GM10266 (cell line): ENCODE data around the gene MCC.

Source experiments
- DNase-seq: peaks from one replicate; pipeline ENCODE4 v3.0.0; 2012; ENCODE audit errors: extremely low spot score
- CTCF ChIP-seq: IDR thresholded peaks from 2 replicates; pipeline ENCODE4 v1.5.1; 2012; ENCODE audit warnings: mild to moderate bottlenecking, low read depth; ENCODE audit not compliant: control insufficient read depth, insufficient read depth; ENCODE audit errors: missing control alignments

The MCC gene

GRCh38 chr5:113005454-113005853, 482.8 kb downstream of the MCC start:
- TF ChIP-seq CTCF: no peak
- DNase-seq: no peak

- no peak for TF ChIP-seq CTCF
- DNase-seq: no peak
These were observed 484.5 kb downstream of the MCC start for GRCh38 chr5:113003763-113004162.

- no peak for TF ChIP-seq CTCF
- DNase-seq: no peak
These were observed 485.8 kb downstream of the MCC start for GRCh38 chr5:113002423-113002822.

DNA sequence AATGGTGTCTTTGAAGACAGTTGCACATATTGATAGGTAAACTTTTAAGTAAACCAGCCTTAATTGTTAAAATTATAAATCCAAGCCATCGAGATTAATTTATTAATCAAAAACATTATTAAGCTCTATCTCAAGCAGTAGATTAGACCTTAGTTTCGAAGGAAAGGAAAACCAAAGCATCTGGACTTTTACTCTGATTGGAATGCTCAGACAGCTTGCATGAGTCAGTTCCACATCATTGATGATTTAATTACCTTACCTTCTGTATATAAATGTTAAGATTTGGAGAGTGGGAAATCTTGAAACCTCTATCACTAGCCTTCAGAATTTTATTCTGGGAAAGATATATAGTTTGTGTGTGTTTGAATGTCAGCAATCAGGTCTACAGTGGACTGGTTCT, 487.8 kb downstream of the MCC start:
- no peak for DNase-seq
- no peak for TF ChIP-seq CTCF

DNA sequence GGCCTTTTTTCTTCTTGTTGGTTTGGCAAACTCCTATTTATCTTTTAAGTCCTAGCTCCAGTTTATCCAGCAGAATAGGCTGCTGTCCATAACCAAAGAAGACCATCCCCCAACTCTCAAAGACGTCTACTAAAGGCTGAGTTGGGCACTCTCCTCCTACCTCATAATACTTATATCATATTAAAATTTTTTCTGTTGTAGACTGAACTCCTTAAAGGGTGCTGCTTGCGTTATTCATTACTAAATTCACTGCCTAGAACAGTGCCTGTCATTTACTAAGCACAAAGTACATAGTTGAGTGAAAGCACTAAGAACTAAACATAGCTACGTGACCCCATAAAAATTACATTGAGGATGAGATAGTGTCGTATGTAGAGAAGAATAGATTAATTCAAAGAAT, 490.0 kb downstream of the MCC start:
- TF ChIP-seq CTCF: no peak
- no peak for DNase-seq

DNA sequence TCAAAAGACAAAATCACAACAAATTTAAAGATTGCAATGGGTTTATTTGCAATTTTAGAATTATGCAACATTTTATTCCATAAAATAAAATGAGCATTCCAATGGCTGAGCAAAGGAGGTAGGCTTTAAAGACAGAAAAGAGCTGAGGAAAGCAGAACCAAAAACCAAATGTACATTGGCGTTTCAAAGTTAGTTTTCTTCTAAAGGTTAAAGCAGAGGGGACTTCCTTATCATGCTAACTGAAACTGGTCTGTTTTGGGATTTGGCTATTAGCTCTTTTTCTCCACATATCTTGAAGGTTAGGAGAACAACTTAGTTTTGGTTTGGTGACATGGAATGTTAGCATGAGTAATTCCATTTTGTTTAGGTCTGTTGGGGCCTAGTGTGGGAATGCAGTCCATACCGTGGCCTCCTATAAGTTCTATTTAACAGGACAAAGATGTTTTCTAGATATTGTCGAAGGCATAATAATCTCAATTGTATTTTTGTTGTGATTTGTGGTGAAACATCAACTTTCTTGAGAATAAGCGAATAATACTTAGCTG, 491.4 kb downstream of the MCC start:
- no peak for DNase-seq
- TF ChIP-seq CTCF: no peak

DNA sequence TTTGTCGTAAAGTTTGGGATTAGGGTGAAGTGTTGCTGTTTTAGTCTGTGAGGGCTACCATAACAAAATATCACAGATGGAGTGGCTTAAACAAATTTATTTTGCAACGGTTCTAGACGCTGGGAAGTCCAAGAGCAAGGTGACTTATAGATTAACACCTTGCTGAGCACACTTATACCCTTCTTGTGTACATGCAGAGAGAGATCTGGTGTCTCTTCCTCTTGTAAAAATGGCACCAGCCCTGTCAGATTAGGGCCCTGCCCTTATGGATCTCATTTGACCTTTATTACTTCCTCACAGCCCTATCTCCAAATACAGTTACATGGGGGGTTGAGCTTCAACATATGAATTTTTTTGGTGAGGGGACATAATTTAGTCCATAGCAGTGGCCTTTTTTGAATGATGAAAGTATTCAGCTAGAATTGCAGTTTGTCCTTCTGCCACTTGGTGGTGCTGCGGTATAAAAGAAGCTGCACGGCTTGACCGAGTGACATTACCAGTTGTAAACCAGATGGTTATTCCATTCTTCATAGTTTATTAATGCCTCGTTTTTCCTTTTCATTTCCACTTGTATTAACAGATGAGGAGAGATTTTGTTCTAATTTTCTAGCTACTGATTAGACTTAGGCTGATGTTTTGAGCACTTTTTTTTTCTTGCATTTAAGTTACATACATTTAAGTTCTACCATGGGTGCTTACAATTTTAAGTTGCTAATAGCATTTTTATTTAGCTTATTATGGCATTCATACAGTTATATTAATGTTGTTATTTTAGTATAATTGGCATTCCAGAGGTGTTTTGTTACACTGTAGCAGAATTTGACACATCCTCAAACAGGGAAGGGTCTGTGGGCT, 492.3 kb downstream of the MCC start:
- TF ChIP-seq CTCF: peak; percentile 90
- peak; percentile 32 for DNase-seq
